CD4-positive, CD25-positive, alpha-beta regulatory T cell (primary cell): ENCODE measurements around the gene PRSS2. TPM values are rescaled to one million over a fixed set of nuclear protein-coding genes. Genes with fewer than 3 reads are reported as not detected.

Experiments
- ATAC-seq, 2 donors: fragments of 150-1000 bp; cut with Tn5 transposase; one replicate each; pipeline ENCODE4 v1.10.0; 2021; ENCODE audit warnings: low read depth in 2 of 2, moderate number of reproducible peaks in 2 of 2, moderate library complexity in 1 of 2
- DNase-seq, 3 donors: peaks; one replicate each; pipeline versions ENCODE4 v3.0.0 to v3.0.0-alpha.2; 2012 to 2022; ENCODE audit warnings: mixed read lengths in 1 of 3
- H3K27ac ChIP-seq: one replicate; pipeline ENCODE4 v1.7.0; 2013; ENCODE audit warnings: mild to moderate bottlenecking, low read length; ENCODE audit not compliant: insufficient read depth, poor library complexity, severe bottlenecking
- H3K27me3 ChIP-seq: one replicate; pipeline ENCODE4 v1.7.0; 2013; ENCODE audit warnings: low read length; ENCODE audit not compliant: control insufficient read depth, insufficient read depth
- H3K36me3 ChIP-seq: one replicate; pipeline ENCODE4 v1.7.0; 2013; ENCODE audit warnings: mild to moderate bottlenecking, low read length, moderate library complexity; ENCODE audit not compliant: control insufficient read depth, insufficient read depth
- H3K4me1 ChIP-seq: 2 replicates; pipeline ENCODE4 v1.7.0; 2013; ENCODE audit warnings: mild to moderate bottlenecking, low read length; ENCODE audit not compliant: insufficient read depth, control insufficient read depth, poor library complexity, severe bottlenecking
- H3K4me3 ChIP-seq: one replicate; pipeline ENCODE4 v1.7.0; 2013; ENCODE audit warnings: low read depth, mild to moderate bottlenecking, low read length, moderate library complexity
- H3K9me3 ChIP-seq, 2 experiments: 1 replicate in 1 of 2; 2 replicates in 1 of 2; pipeline ENCODE4 v1.7.0; 2013; ENCODE audit warnings: low read length in 2 of 2, mild to moderate bottlenecking in 1 of 2, moderate library complexity in 1 of 2; ENCODE audit not compliant: control insufficient read depth in 2 of 2
- H3K27ac Mint-ChIP-seq, 3 donors: one replicate each; pipeline ENCODE4 v1.8.0; 2020 to 2022; ENCODE audit warnings: mild to moderate bottlenecking in 3 of 3, mixed read lengths in 3 of 3, moderate library complexity in 2 of 3
- H3K27me3 Mint-ChIP-seq: one replicate; pipeline ENCODE4 v1.8.0; 2022; ENCODE audit warnings: mild to moderate bottlenecking, mixed read lengths
- H3K36me3 Mint-ChIP-seq: one replicate; pipeline ENCODE4 v1.8.0; 2020; ENCODE audit warnings: mixed read lengths
- H3K4me1 Mint-ChIP-seq, 4 donors: one replicate each; pipeline ENCODE4 v1.8.0; 2020 to 2022; ENCODE audit warnings: mixed read lengths in 4 of 4, mild to moderate bottlenecking in 1 of 4
- H3K4me3 Mint-ChIP-seq, 4 donors: one replicate each; pipeline ENCODE4 v1.8.0; 2020 to 2022; ENCODE audit warnings: mild to moderate bottlenecking in 4 of 4, mixed read lengths in 4 of 4, moderate library complexity in 3 of 4
- H3K9me3 Mint-ChIP-seq, 7 donors: one replicate each; pipeline ENCODE4 v1.8.0; 2020 to 2022; ENCODE audit warnings: mixed read lengths in 7 of 7, mild to moderate bottlenecking in 3 of 7, moderate library complexity in 2 of 7
- polyA plus RNA-seq, 4 donors: library from polyadenylated mRNA; unstranded; fragments of 300-500 nt; fragmentation: Illumina TruSeq; gene quantifications; one replicate each; pipeline ENCODE4 v1.2.3, GENCODE V29; 2021
- total RNA-seq: library from RNA; stranded (reverse); gene quantifications from one replicate; pipeline ENCODE4 v1.2.3, GENCODE V29; 2022

The PRSS2 gene
- total and polyA plus RNA-seq, 5 donors from 2014 or later = 0.52 to 3.2 (median 2.7) TPM

- peak overlapping the region; percentile 65 for H3K4me3 ChIP-seq
- ATAC-seq (peak; percentile 49 to 56), DNase-seq (peak; percentile 66 to 88 (median 78))
- peaks cover 2 to 14% (median 10%) of the 10 kb centered on the region in 4 donors for H3K4me1 Mint-ChIP-seq
- H3K4me1 ChIP-seq = no peaks in the 10 kb centered on the region
- peaks cover 2% of the 10 kb centered on the region for H3K36me3 ChIP-seq
- H3K36me3 Mint-ChIP-seq = peaks cover 7% of the 10 kb centered on the region
- peak overlapping the region; percentile 100 for H3K27ac ChIP-seq
- no peaks in the 10 kb centered on the region for H3K9me3 ChIP-seq
- H3K4me3 Mint-ChIP-seq = peak overlapping the region; percentile 82 to 92 (median 86)
- peaks cover 6% of the 10 kb centered on the region for H3K27me3 Mint-ChIP-seq
- H3K27ac Mint-ChIP-seq = peak overlapping the region; percentile 91 to 100 (median 96)
- H3K9me3 Mint-ChIP-seq = no peaks in the 10 kb centered on the region
- H3K27me3 ChIP-seq = no peaks in the 10 kb centered on the region
Measured at GRCh38 chr7:142782922-142783900, 12.4 kb downstream of the PRSS2 start.

DNA sequence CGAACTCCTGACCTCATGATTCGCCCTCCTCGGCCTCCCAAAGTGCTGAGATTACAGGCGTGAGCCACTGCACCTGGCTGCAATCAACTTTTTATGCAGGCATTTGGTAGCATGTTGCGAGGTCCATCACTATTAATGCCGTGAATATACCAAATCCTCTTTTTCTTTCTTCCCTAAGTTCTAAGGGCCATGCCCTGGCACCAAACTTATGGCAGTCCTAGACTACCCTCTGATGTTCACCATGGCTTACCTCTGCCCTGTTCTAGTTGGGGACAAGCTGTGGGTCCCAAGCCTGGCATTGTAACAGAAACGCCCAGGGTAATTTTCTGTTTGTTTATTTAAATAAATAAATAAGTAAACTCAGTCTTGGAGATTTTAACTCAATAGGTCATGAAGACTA lies 13.3 kb downstream of the PRSS2 start:
- H3K9me3 Mint-ChIP-seq = peaks cover 0 to under 1% (median 0%) of the 10 kb centered on the region in 7 donors
- peaks cover 10% of the 10 kb centered on the region for H3K36me3 ChIP-seq
- no peak for ATAC-seq
- H3K27me3 Mint-ChIP-seq = peaks cover 6% of the 10 kb centered on the region
- H3K27ac ChIP-seq = peak overlapping the region; percentile 100
- H3K27ac Mint-ChIP-seq = peak overlapping the region in 2 of 3 donors; percentile 96 to 100
- DNase-seq = no peak
- no peaks in the 10 kb centered on the region for H3K4me1 ChIP-seq
- H3K36me3 Mint-ChIP-seq = peaks cover 15% of the 10 kb centered on the region
- no peak overlapping the region for H3K4me3 ChIP-seq
- H3K4me3 Mint-ChIP-seq = peak overlapping the region in 3 of 4 donors; percentile 41 to 92 (median 83)
- no peaks in the 10 kb centered on the region for H3K27me3 ChIP-seq
- no peaks in the 10 kb centered on the region for H3K9me3 ChIP-seq
- peaks cover 2 to 14% (median 10%) of the 10 kb centered on the region in 4 donors for H3K4me1 Mint-ChIP-seq

DNA sequence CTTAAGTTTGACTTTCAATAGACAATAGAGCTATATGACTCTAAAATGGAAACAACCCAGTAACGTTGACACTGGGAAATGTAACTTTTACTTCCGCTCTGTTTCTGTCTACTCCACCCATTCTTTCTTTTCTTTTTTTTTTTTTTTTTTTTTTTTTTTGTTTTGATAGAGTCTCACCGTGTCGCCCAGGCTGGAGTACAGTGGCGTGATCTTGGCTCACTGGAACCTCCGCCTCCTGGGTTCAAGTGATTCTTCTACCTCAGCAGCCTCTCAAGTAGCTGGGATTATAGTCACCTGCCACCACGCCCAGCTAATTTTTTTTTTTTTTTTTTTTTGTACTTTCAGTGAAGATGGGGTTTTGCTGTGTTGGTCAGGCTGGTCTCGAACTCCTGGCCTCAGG lies 13.9 kb downstream of the PRSS2 start:
- no peaks in the 10 kb centered on the region for H3K9me3 ChIP-seq
- H3K4me3 Mint-ChIP-seq = peak overlapping the region; percentile 87 to 100 (median 96)
- ATAC-seq (peak; percentile 8 to 9), DNase-seq (peak in 2 of 3 donors; percentile 70)
- peaks cover 6% of the 10 kb centered on the region for H3K27me3 Mint-ChIP-seq
- peak overlapping the region; percentile 100 for H3K27ac ChIP-seq
- H3K27me3 ChIP-seq = no peaks in the 10 kb centered on the region
- peaks cover 2 to 18% (median 10%) of the 10 kb centered on the region in 4 donors for H3K4me1 Mint-ChIP-seq
- H3K4me1 ChIP-seq = peaks cover 3% of the 10 kb centered on the region
- no peak overlapping the region for H3K4me3 ChIP-seq
- peaks cover 22% of the 10 kb centered on the region for H3K36me3 Mint-ChIP-seq
- H3K27ac Mint-ChIP-seq = peak overlapping the region; percentile 80 to 100 (median 96)
- H3K9me3 Mint-ChIP-seq = peaks cover 0 to 4% (median 0%) of the 10 kb centered on the region in 7 donors
- H3K36me3 ChIP-seq = peaks cover 16% of the 10 kb centered on the region

DNA sequence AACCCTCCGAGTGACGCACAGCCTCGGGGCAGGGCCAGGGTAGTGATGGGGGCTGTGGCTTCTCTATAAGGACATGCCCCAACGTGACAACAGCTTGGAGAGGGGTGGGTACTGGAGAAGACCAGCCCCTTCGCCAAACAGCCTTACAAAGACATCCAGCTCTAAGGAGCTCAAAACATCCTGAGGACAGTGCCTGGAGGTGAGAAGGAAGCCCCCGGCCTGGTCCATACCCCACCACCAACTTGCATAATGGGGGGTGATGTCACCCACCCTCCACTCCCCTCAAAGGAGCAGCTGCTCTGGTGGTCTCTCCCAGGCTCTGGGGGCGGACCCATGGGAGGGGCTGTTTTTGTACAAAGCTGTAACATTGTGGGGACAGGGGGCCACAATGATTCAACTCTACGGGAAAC lies 15.1 kb downstream of the PRSS2 start:
- Histone ChIP-seq H3K27ac (peak overlapping the region; percentile 100), H3K4me3 (peak overlapping the region; percentile 77), H3K27me3 (no peaks in the 10 kb centered on the region), H3K9me3 (no peaks in the 10 kb centered on the region), H3K36me3 (peaks cover 27% of the 10 kb centered on the region), H3K4me1 (peaks cover 9% of the 10 kb centered on the region)
- peak overlapping the region; percentile 97 to 100 (median 99) for H3K27ac Mint-ChIP-seq
- peaks cover 2 to 18% (median 10%) of the 10 kb centered on the region in 4 donors for H3K4me1 Mint-ChIP-seq
- DNase-seq = peak; percentile 79 to 93 (median 87)
- peak; percentile 79 to 86 for ATAC-seq
- H3K36me3 Mint-ChIP-seq = peaks cover 33% of the 10 kb centered on the region
- peaks cover 6% of the 10 kb centered on the region for H3K27me3 Mint-ChIP-seq
- peak overlapping the region; percentile 87 to 100 (median 96) for H3K4me3 Mint-ChIP-seq
- peaks cover 0 to 4% (median 0%) of the 10 kb centered on the region in 7 donors for H3K9me3 Mint-ChIP-seq

DNA sequence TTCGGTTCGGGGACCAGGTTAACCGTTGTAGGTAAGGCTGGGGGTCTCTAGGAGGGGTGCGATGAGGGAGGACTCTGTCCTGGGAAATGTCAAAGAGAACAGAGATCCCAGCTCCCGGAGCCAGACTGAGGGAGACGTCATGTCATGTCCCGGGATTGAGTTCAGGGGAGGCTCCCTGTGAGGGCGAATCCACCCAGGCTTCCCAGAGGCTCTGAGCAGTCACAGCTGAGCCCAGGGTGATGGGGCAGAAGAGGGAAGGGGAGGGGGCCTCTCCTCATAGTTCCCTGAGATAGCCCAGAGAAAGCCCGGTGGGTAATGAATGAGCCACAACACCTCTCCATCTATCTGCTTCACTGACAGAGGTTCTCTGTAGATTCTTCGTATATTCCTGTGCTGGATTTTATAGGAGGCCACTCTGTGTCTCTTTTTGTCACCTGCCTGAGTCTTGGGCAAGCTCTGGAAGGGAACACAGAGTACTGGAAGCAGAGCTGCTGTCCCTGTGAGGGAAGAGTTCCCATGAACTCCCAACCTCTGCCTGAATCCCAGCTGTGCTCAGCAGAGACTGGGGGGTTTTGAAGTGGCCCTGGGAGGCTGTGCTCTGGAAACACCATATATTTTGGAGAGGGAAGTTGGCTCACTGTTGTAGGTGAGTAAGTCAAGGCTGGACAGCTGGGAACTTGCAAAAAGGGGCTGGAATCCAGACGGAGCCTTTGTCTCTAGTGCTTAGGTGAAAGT lies 16.4 kb downstream of the PRSS2 start:
- H3K27ac ChIP-seq = peak overlapping the region; percentile 100
- peaks cover 0 to 6% (median 0%) of the 10 kb centered on the region in 7 donors for H3K9me3 Mint-ChIP-seq
- ATAC-seq (no peak), DNase-seq (peak in 2 of 3 donors; percentile 14 to 16)
- peak overlapping the region; percentile 98 for H3K4me3 ChIP-seq
- no peaks in the 10 kb centered on the region for H3K27me3 ChIP-seq
- H3K9me3 ChIP-seq = no peaks in the 10 kb centered on the region
- H3K27me3 Mint-ChIP-seq = peaks cover 6% of the 10 kb centered on the region
- peaks cover 40% of the 10 kb centered on the region for H3K36me3 Mint-ChIP-seq
- H3K4me1 Mint-ChIP-seq = peaks cover 4 to 18% (median 12%) of the 10 kb centered on the region in 4 donors
- H3K4me3 Mint-ChIP-seq = peak overlapping the region; percentile 98 to 100 (median 99)
- H3K27ac Mint-ChIP-seq = peak overlapping the region; percentile 85 to 100 (median 99)
- H3K4me1 ChIP-seq = peaks cover 20% of the 10 kb centered on the region
- peaks cover 33% of the 10 kb centered on the region for H3K36me3 ChIP-seq

DNA sequence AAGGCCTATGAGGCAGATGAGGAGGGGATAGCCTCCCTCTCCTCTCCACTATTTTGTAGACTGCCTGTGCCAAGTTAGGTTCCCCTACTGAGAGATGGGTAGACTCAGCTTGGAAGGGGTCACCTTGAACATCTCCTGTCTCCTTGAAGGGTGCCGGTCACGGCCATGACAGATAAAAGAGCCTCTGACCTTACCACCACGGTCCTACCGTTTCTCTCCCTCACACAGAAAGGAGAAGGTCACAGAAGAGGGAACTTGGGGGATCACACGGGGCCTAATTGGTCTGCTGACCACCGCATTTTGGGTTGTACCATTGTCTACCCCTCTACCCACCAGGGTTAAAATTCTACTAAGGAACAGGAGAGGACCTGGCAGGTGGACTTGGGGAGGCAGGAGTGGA lies 17.0 kb downstream of the PRSS2 start:
- Histone ChIP-seq H3K4me3 (peak overlapping the region; percentile 98), H3K4me1 (peaks cover 26% of the 10 kb centered on the region), H3K27ac (peak overlapping the region; percentile 100), H3K27me3 (no peaks in the 10 kb centered on the region), H3K9me3 (no peaks in the 10 kb centered on the region), H3K36me3 (peaks cover 36% of the 10 kb centered on the region)
- peak overlapping the region; percentile 98 to 100 (median 99) for H3K4me3 Mint-ChIP-seq
- ATAC-seq (no peak), DNase-seq (peak in 2 of 3 donors; percentile 28 to 30)
- peaks cover 4 to 23% (median 14%) of the 10 kb centered on the region in 4 donors for H3K4me1 Mint-ChIP-seq
- peak overlapping the region; percentile 85 to 100 (median 99) for H3K27ac Mint-ChIP-seq
- H3K9me3 Mint-ChIP-seq = peaks cover 0 to 6% (median 0%) of the 10 kb centered on the region in 7 donors
- peaks cover 6% of the 10 kb centered on the region for H3K27me3 Mint-ChIP-seq
- peaks cover 46% of the 10 kb centered on the region for H3K36me3 Mint-ChIP-seq
